ENCODE measurements around the gene SNX17. TPM values are rescaled to one million over a fixed set of nuclear protein-coding genes. Genes with fewer than 3 reads are reported as not detected.

SNX17 gene
- total and polyA plus RNA-seq, 2 of the 13 experiments (the other 11 are each of a cell fraction or from before 2014, with no cell fraction given): 75.0 to 109 TPM

DNA sequence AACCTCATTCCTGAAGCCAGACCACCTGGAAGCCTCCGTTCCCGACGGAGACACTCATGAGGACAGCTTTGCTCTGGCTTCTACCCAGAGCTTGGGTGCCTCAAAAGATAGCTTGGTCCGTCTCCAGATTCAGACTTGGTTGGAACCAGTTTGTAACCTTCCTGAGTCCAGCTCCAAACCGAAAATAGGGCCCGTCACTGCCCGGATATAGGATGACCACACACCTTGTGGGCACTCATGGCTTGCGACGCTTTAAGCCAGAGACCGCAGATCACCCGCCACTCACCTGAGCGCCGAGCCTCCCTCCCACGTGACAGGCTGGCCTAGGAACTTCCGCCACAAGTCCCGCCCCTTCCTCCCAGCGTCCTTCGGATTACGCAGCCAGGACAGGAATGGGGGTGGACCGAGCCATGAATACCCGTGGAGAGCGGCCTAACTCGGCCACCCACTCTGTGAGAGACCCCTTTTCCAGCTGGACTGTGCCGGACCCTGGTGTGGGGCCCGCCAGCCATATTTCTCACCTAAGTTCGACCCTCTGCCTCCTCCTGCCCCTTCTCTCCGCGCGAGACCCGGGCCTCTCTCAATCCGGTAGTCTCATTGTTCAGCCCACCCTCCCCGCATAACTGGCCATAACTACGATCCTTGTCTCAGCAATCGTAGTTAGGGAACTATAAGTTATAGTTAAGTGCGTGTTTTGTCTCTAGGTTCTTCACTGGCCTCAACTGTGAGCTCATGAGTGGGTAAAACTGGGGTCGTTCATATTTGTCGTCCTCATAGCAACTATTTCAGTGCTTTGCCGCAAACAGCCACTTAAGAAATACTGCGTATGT, 47.4 kb upstream of the SNX17 start, which contains the start of gene MPV17 (continued):
- TF ChIP-seq, protein P1, sequence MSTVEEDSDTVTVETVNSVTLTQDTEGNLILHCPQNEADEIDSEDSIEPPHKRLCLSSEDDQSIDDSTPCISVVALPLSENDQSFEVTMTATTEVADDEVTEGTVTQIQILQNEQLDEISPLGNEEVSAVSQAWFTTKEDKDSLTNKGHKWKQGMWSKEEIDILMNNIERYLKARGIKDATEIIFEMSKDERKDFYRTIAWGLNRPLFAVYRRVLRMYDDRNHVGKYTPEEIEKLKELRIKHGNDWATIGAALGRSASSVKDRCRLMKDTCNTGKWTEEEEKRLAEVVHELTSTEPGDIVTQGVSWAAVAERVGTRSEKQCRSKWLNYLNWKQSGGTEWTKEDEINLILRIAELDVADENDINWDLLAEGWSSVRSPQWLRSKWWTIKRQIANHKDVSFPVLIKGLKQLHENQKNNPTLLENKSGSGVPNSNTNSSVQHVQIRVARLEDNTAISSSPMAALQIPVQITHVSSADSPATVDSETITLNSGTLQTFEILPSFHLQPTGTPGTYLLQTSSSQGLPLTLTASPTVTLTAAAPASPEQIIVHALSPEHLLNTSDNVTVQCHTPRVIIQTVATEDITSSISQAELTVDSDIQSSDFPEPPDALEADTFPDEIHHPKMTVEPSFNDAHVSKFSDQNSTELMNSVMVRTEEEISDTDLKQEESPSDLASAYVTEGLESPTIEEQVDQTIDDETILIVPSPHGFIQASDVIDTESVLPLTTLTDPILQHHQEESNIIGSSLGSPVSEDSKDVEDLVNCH (CRISPR knock-in tag; IDR thresholded peaks at IDR 0.05): peak; percentile 78; the same call in 1 of the 2 replicates
- TF ChIP-seq, protein P2, sequence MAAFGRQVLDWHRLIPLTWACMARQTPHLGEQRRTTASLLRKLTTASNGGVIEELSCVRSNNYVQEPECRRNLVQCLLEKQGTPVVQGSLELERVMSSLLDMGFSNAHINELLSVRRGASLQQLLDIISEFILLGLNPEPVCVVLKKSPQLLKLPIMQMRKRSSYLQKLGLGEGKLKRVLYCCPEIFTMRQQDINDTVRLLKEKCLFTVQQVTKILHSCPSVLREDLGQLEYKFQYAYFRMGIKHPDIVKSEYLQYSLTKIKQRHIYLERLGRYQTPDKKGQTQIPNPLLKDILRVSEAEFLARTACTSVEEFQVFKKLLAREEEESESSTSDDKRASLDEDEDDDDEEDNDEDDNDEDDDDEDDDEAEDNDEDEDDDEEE (CRISPR knock-in tag; IDR thresholded peaks at IDR 0.05): peak; percentile 69; the same call in 1 of the 2 replicates
- TF ChIP-seq ZC3H4 (CRISPR knock-in tag; IDR thresholded peaks at IDR 0.05; ENCODE audit: borderline replicate concordance): peak; percentile 59
- TF ChIP-seq, protein P3, sequence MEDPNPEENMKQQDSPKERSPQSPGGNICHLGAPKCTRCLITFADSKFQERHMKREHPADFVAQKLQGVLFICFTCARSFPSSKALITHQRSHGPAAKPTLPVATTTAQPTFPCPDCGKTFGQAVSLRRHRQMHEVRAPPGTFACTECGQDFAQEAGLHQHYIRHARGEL (CRISPR knock-in tag; IDR thresholded peaks at IDR 0.05): peak; percentile 42; the same call in 1 of the 2 replicates
- TF ChIP-seq ZNF557 (CRISPR knock-in tag; IDR thresholded peaks at IDR 0.05): peak; percentile 71; the same call in 1 of the 2 replicates
- TF ChIP-seq ZNF670 (CRISPR knock-in tag; IDR thresholded peaks at IDR 0.05; ENCODE audit: borderline replicate concordance): peak; percentile 70
- no peak; the same call in 1 of the 2 replicates for TF ChIP-seq SNAI1 (CRISPR knock-in tag; IDR thresholded peaks at IDR 0.05; ENCODE audit: borderline replicate concordance)
- TF ChIP-seq, protein P4, sequence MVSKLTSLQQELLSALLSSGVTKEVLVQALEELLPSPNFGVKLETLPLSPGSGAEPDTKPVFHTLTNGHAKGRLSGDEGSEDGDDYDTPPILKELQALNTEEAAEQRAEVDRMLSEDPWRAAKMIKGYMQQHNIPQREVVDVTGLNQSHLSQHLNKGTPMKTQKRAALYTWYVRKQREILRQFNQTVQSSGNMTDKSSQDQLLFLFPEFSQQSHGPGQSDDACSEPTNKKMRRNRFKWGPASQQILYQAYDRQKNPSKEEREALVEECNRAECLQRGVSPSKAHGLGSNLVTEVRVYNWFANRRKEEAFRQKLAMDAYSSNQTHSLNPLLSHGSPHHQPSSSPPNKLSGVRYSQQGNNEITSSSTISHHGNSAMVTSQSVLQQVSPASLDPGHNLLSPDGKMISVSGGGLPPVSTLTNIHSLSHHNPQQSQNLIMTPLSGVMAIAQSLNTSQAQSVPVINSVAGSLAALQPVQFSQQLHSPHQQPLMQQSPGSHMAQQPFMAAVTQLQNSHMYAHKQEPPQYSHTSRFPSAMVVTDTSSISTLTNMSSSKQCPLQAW (CRISPR knock-in tag; IDR thresholded peaks at IDR 0.05): peak; percentile 97
- TF ChIP-seq DPF2 (CRISPR knock-in tag; IDR thresholded peaks at IDR 0.05; ENCODE audit: borderline replicate concordance, low read depth): no peak
- TF ChIP-seq SRSF1 (optimal IDR thresholded peaks at IDR 0.05; ENCODE audit: low read depth, low read length): peak; percentile 96
- no peak for TF ChIP-seq ZNF841 (CRISPR knock-in tag; IDR thresholded peaks at IDR 0.05; ENCODE audit: borderline replicate concordance)
- TF ChIP-seq, protein P5, sequence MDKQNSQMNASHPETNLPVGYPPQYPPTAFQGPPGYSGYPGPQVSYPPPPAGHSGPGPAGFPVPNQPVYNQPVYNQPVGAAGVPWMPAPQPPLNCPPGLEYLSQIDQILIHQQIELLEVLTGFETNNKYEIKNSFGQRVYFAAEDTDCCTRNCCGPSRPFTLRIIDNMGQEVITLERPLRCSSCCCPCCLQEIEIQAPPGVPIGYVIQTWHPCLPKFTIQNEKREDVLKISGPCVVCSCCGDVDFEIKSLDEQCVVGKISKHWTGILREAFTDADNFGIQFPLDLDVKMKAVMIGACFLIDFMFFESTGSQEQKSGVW (CRISPR knock-in tag; IDR thresholded peaks at IDR 0.05; ENCODE audit: borderline replicate concordance): no peak
- peak; percentile 46; the same call in 1 of the 2 replicates for TF ChIP-seq ZNF788 (CRISPR knock-in tag; IDR thresholded peaks at IDR 0.05; ENCODE audit: borderline replicate concordance)
- TF ChIP-seq REL (CRISPR knock-in tag; conservative IDR thresholded peaks at IDR 0.05): no peak
- TF ChIP-seq PHF8 (CRISPR knock-in tag; IDR thresholded peaks at IDR 0.05): peak; percentile 95
- no peak for TF ChIP-seq ZNF562 (CRISPR knock-in tag; IDR thresholded peaks at IDR 0.05; ENCODE audit: borderline replicate concordance)

All from HepG2 (cell line).